BLaER1 (cell line): ENCODE data around the gene YKT6.

Experiments
- H3K27ac ChIP-seq: shearing (Covaris generic); formaldehyde crosslinking; 2 replicates; pipeline ENCODE4 v1.8.1; 2022
- H3K27me3 ChIP-seq: shearing (Covaris generic); formaldehyde crosslinking; 2 replicates; pipeline ENCODE4 v1.8.1; 2022
- H3K36me3 ChIP-seq: shearing (Covaris generic); formaldehyde crosslinking; 2 replicates; pipeline ENCODE4 v1.8.1; 2022
- H3K4me1 ChIP-seq: shearing (Covaris generic); formaldehyde crosslinking; 2 replicates; pipeline ENCODE4 v1.8.1; 2022
- H3K4me2 ChIP-seq: shearing (Covaris generic); formaldehyde crosslinking; 2 replicates; pipeline ENCODE4 v1.8.1; 2022
- H3K4me3 ChIP-seq: shearing (Covaris generic); formaldehyde crosslinking; 2 replicates; pipeline ENCODE4 v1.8.1; 2022
- H3K9ac ChIP-seq: shearing (Covaris generic); formaldehyde crosslinking; 2 replicates; pipeline ENCODE4 v1.8.1; 2022
- H3K9me3 ChIP-seq: shearing (Covaris generic); formaldehyde crosslinking; 2 replicates; pipeline ENCODE4 v1.8.1; 2022
- H4K20me1 ChIP-seq: shearing (Covaris generic); formaldehyde crosslinking; 2 replicates; pipeline ENCODE4 v1.8.1; 2022
- Cebpa-rat ChIP-seq: shearing (Covaris generic); IDR thresholded peaks from 2 replicates; pipeline ENCODE4 v1.8.1; 2022

The YKT6 gene

GRCh38 chr7:44216521-44217222 is 15.9 kb downstream of the YKT6 start:
- H4K20me1 ChIP-seq, result peaks cover 15% of the 10 kb centered on the region; the same call in 1 of the 2 replicates
- no peak overlapping the region for H3K9ac ChIP-seq
- no peak overlapping the region for H3K27ac ChIP-seq
- no peak overlapping the region for H3K4me3 ChIP-seq
- no peak for TF ChIP-seq Cebpa-rat
- no peaks in the 10 kb centered on the region for H3K9me3 ChIP-seq
- no peak overlapping the region for H3K4me2 ChIP-seq
- H3K36me3 ChIP-seq, result peaks cover 34% of the 10 kb centered on the region
- no peaks in the 10 kb centered on the region; the same call in 1 of the 2 replicates for H3K4me1 ChIP-seq
- no peaks in the 10 kb centered on the region for H3K27me3 ChIP-seq

GRCh38 chr7:44217223-44217714 is 16.5 kb downstream of the YKT6 start:
- Histone ChIP-seq H3K4me2 (no peak overlapping the region), H3K36me3 (peaks cover 28% of the 10 kb centered on the region), H3K4me1 (no peaks in the 10 kb centered on the region; the same call in 1 of the 2 replicates), H3K4me3 (no peak overlapping the region), H3K27ac (no peak overlapping the region), H3K27me3 (no peaks in the 10 kb centered on the region), H3K9ac (no peak overlapping the region), H4K20me1 (peaks cover 15% of the 10 kb centered on the region; the same call in 1 of the 2 replicates), H3K9me3 (no peaks in the 10 kb centered on the region)
- no peak for TF ChIP-seq Cebpa-rat

GRCh38 chr7:44217852-44218402 is 17.1 kb downstream of the YKT6 start:
- no peak overlapping the region for H3K4me2 ChIP-seq
- H3K27ac ChIP-seq, result no peak overlapping the region
- H3K4me1 ChIP-seq, result no peaks in the 10 kb centered on the region; the same call in 1 of the 2 replicates
- peaks cover 21% of the 10 kb centered on the region for H3K36me3 ChIP-seq
- peaks cover 15% of the 10 kb centered on the region; the same call in 1 of the 2 replicates for H4K20me1 ChIP-seq
- no peaks in the 10 kb centered on the region for H3K9me3 ChIP-seq
- H3K4me3 ChIP-seq, result no peak overlapping the region
- TF ChIP-seq Cebpa-rat, result no peak
- no peak overlapping the region for H3K9ac ChIP-seq
- no peaks in the 10 kb centered on the region for H3K27me3 ChIP-seq

GRCh38 chr7:44218418-44219201 is 17.8 kb downstream of the YKT6 start:
- no peaks in the 10 kb centered on the region for H3K9me3 ChIP-seq
- H3K4me1 ChIP-seq, result no peaks in the 10 kb centered on the region; the same call in 1 of the 2 replicates
- peaks cover 10% of the 10 kb centered on the region; the same call in 1 of the 2 replicates for H4K20me1 ChIP-seq
- H3K27me3 ChIP-seq, result no peaks in the 10 kb centered on the region
- no peak overlapping the region for H3K4me2 ChIP-seq
- no peak for TF ChIP-seq Cebpa-rat
- no peak overlapping the region for H3K4me3 ChIP-seq
- no peak overlapping the region for H3K27ac ChIP-seq
- H3K9ac ChIP-seq, result no peak overlapping the region
- peaks cover 14% of the 10 kb centered on the region for H3K36me3 ChIP-seq

GRCh38 chr7:44219371-44220045 is 18.7 kb downstream of the YKT6 start:
- Histone ChIP-seq H3K9me3 (no peaks in the 10 kb centered on the region), H3K36me3 (peaks cover 5% of the 10 kb centered on the region), H3K4me1 (no peaks in the 10 kb centered on the region; the same call in 1 of the 2 replicates), H3K27ac (no peak overlapping the region), H3K27me3 (no peaks in the 10 kb centered on the region), H3K4me3 (no peak overlapping the region), H4K20me1 (peaks cover 3% of the 10 kb centered on the region; the same call in 1 of the 2 replicates), H3K4me2 (no peak overlapping the region), H3K9ac (no peak overlapping the region)
- TF ChIP-seq Cebpa-rat, result no peak

GRCh38 chr7:44220046-44220357 is 19.2 kb downstream of the YKT6 start:
- no peaks in the 10 kb centered on the region for H4K20me1 ChIP-seq
- no peaks in the 10 kb centered on the region for H3K9me3 ChIP-seq
- 0 out of 2 replicates have a peak, but pooled peaks cover under 1% of the 10 kb centered on the region for H3K36me3 ChIP-seq
- H3K4me3 ChIP-seq, result no peak overlapping the region
- H3K4me1 ChIP-seq, result no peaks in the 10 kb centered on the region; the same call in 1 of the 2 replicates
- H3K27ac ChIP-seq, result no peak overlapping the region
- H3K4me2 ChIP-seq, result no peak overlapping the region
- no peak for TF ChIP-seq Cebpa-rat
- no peaks in the 10 kb centered on the region for H3K27me3 ChIP-seq
- no peak overlapping the region for H3K9ac ChIP-seq

GRCh38 chr7:44220358-44221112 is 19.8 kb downstream of the YKT6 start:
- no peaks in the 10 kb centered on the region for H4K20me1 ChIP-seq
- no peak overlapping the region for H3K4me2 ChIP-seq
- H3K27me3 ChIP-seq, result no peaks in the 10 kb centered on the region
- no peaks in the 10 kb centered on the region for H3K9me3 ChIP-seq
- no peak for TF ChIP-seq Cebpa-rat
- H3K9ac ChIP-seq, result no peak overlapping the region
- no peaks in the 10 kb centered on the region; the same call in 1 of the 2 replicates for H3K4me1 ChIP-seq
- no peak overlapping the region for H3K4me3 ChIP-seq
- no peaks in the 10 kb centered on the region for H3K36me3 ChIP-seq
- no peak overlapping the region for H3K27ac ChIP-seq

GRCh38 chr7:44221231-44221791 is 20.5 kb downstream of the YKT6 start:
- Histone ChIP-seq H3K27me3 (no peaks in the 10 kb centered on the region), H3K4me2 (no peak overlapping the region), H3K4me1 (no peaks in the 10 kb centered on the region), H3K36me3 (no peaks in the 10 kb centered on the region), H3K4me3 (no peak overlapping the region), H3K9ac (no peak overlapping the region), H3K27ac (no peak overlapping the region), H3K9me3 (no peaks in the 10 kb centered on the region), H4K20me1 (no peaks in the 10 kb centered on the region)
- no peak for TF ChIP-seq Cebpa-rat

GRCh38 chr7:44222074-44222473 is 21.3 kb downstream of the YKT6 start:
- Histone ChIP-seq H3K9ac (no peak overlapping the region), H3K9me3 (no peaks in the 10 kb centered on the region), H3K4me3 (no peak overlapping the region), H3K27me3 (no peaks in the 10 kb centered on the region), H3K36me3 (no peaks in the 10 kb centered on the region), H3K27ac (no peak overlapping the region), H3K4me1 (no peaks in the 10 kb centered on the region), H4K20me1 (no peaks in the 10 kb centered on the region), H3K4me2 (no peak overlapping the region)
- no peak for TF ChIP-seq Cebpa-rat
